WERI-Rb-1 (cell line): Measurements from ENCODE around the gene TMEM214.

Experiments
- DNase-seq: peaks from one replicate; pipeline ENCODE4 v3.0.0-alpha.2; 2020
- H3K27ac ChIP-seq: fragments of 250-450 bp; sonication (Bioruptor Pico); 2 replicates; pipeline ENCODE4 v1.5.1; 2020; ENCODE audit warnings: mild to moderate bottlenecking, moderate library complexity
- H3K27me3 ChIP-seq: fragments of 250-450 bp; sonication (Bioruptor Pico); 2 replicates; pipeline ENCODE4 v1.5.1; 2021; ENCODE audit warnings: mild to moderate bottlenecking, low read depth, moderate library complexity; ENCODE audit not compliant: insufficient read depth, severe bottlenecking
- H3K36me3 ChIP-seq: fragments of 250-450 bp; sonication (Bioruptor Pico); 2 replicates; pipeline ENCODE4 v1.5.1; 2020; ENCODE audit warnings: mild to moderate bottlenecking, moderate library complexity
- H3K4me3 ChIP-seq: 2 replicates; pipeline ENCODE4 v1.5.1; 2011; ENCODE audit warnings: low read depth, mild to moderate bottlenecking, control low read depth, low read length
- H3K9me3 ChIP-seq: fragments of 250-450 bp; sonication (Bioruptor Pico); 2 replicates; pipeline ENCODE4 v1.5.1; 2021; ENCODE audit warnings: mild to moderate bottlenecking, moderate library complexity; ENCODE audit not compliant: severe bottlenecking
- TF ChIP-seq, protein P1 (sequence below): IDR thresholded peaks from 2 replicates; pipeline ENCODE4 v1.5.1; 2011; ENCODE audit warnings: low read depth, mild to moderate bottlenecking, control low read depth, inconsistent platforms, low read length

TMEM214 gene

DNA sequence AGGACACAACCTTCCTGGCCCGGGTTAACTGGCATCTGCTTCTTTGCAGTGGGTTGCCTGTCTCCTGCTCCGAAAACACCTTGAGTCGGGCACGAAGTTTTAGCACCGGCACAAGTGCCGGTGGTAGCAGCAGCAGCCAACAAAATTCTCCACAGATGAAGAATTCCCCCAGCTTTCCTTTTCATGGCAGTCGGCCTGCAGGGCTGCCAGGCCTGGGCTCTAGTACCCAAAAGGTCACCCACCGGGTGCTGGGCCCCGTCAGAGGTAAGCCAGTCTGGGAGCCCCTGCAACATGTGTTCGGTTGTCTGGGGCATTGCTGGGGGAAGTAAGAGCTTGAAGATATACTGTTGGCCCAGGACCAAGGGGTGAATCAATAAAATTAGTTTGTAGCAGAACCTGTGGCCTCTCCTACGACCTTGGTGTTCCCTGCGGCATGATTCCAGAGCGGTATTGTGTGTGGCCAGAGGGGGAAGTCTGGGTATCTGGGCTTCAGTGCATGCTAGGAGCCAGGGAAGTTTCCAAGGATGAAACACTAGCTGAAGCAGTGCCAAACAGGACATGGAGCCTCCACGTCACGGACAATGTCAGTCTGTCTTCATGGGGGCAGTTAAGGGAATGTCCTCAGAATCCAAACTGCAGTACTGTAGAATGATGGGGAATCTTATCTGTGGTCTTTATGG, 26.5 kb downstream of the TMEM214 start:
- no peaks in the 10 kb centered on the region for H3K9me3 ChIP-seq
- peaks cover 66% of the 10 kb centered on the region for H3K36me3 ChIP-seq
- H3K4me3 ChIP-seq, result no peak overlapping the region
- H3K27me3 ChIP-seq, result no peaks in the 10 kb centered on the region
- H3K27ac ChIP-seq, result no peak overlapping the region
- DNase-seq, result no peak
- TF ChIP-seq, protein P1, sequence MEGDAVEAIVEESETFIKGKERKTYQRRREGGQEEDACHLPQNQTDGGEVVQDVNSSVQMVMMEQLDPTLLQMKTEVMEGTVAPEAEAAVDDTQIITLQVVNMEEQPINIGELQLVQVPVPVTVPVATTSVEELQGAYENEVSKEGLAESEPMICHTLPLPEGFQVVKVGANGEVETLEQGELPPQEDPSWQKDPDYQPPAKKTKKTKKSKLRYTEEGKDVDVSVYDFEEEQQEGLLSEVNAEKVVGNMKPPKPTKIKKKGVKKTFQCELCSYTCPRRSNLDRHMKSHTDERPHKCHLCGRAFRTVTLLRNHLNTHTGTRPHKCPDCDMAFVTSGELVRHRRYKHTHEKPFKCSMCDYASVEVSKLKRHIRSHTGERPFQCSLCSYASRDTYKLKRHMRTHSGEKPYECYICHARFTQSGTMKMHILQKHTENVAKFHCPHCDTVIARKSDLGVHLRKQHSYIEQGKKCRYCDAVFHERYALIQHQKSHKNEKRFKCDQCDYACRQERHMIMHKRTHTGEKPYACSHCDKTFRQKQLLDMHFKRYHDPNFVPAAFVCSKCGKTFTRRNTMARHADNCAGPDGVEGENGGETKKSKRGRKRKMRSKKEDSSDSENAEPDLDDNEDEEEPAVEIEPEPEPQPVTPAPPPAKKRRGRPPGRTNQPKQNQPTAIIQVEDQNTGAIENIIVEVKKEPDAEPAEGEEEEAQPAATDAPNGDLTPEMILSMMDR, result no peak

DNA sequence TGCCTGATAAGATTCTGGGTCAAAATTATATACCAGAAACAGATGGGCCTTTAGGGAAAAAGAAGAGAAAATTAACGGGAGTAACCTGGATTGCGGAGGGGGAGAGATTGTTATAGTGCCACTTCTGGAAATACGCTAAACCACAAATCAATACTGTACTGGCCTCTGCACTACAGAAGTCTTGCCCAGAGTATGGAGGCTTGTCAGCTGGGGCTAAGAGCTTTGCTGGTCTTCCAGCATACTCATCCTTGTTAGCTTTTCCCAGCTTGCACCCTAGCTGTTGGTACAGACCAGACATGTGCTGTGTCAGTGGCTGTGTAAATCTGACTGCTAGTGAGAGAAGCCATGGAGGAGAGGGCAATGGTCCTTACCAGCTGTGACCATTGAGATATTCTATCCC, 27.6 kb downstream of the TMEM214 start:
- Histone ChIP-seq H3K27me3 (no peaks in the 10 kb centered on the region), H3K9me3 (no peaks in the 10 kb centered on the region), H3K4me3 (no peak overlapping the region), H3K27ac (no peak overlapping the region), H3K36me3 (peaks cover 56% of the 10 kb centered on the region)
- DNase-seq, result no peak
- TF ChIP-seq, protein P1, result no peak

DNA sequence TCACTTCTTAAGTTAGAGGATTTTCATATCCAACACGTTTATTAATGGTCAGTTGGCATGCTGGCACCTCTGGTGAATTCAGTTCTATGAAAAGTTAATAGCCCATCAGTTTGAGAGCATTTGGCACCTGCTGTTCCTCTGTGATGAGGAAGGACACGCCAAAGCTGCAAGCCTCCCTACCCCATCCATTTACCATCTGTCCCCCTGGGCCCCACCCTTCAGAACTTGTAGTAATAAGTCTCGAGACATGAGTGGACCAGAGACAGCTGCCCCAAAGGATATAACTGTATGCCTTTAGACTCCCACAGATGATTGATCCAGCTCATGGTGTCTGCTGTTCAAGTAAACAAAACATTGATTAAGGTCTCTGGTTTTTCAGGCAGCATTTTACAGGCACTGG, 32.4 kb downstream of the TMEM214 start:
- no peak for DNase-seq
- H3K27ac ChIP-seq, result no peak overlapping the region
- no peaks in the 10 kb centered on the region for H3K9me3 ChIP-seq
- peaks cover 45% of the 10 kb centered on the region for H3K36me3 ChIP-seq
- H3K27me3 ChIP-seq, result no peaks in the 10 kb centered on the region
- H3K4me3 ChIP-seq, result no peak overlapping the region
- TF ChIP-seq, protein P1, result no peak

DNA sequence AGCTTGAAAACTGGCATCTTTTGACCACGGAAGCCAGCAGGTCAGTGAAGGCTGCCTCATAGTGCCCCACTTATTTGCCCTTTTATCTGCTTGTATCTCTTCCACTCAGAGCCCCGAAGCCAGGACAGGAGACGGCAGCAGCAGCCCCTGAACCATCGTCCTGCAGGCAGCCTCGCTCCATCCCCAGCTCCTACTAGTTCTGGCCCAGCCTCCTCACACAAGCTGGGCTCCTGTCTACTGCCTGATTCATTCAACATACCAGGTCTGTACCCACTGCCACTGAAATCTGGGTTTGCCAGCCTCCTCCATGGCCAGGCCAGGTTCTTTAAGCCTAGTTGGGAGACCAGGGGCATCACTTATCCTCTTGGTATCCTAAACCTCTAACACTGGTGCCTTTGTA, 34.6 kb downstream of the TMEM214 start:
- Histone ChIP-seq H3K36me3 (peaks cover 43% of the 10 kb centered on the region), H3K4me3 (no peak overlapping the region), H3K27me3 (no peaks in the 10 kb centered on the region), H3K27ac (no peak overlapping the region), H3K9me3 (no peaks in the 10 kb centered on the region)
- DNase-seq, result no peak
- TF ChIP-seq, protein P1, result no peak

DNA sequence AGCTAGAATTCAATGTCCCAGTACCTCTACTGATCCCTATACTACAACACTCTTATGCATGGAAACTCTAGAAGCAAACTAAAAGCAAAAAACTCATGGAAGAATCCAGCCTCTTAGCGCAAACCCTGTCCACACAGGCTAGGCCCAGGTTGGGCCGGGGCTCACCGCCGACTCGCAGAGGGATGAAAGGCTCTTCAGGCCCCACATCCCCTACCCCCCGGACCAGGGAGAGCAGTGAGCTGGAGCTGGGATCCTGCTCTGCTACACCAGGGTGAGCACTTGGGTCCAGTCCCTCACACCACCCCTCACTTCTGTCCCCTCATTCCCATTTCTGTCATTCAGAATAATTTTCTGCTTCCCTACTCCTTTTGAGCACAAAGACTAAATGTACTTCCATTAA, 36.7 kb downstream of the TMEM214 start:
- Histone ChIP-seq H3K27ac (no peak overlapping the region), H3K4me3 (no peak overlapping the region), H3K9me3 (no peaks in the 10 kb centered on the region), H3K27me3 (no peaks in the 10 kb centered on the region), H3K36me3 (peaks cover 38% of the 10 kb centered on the region)
- DNase-seq, result no peak
- TF ChIP-seq, protein P1, result no peak
